IPS-18a (cell line): Measurements from ENCODE around the gene HRAS.

Experiments used
- H3K27ac ChIP-seq: one replicate; pipeline ENCODE4 v1.5.1; 2013; ENCODE audit warnings: low read length
- H3K27me3 ChIP-seq: one replicate; pipeline ENCODE4 v1.6.1; 2013; ENCODE audit warnings: mild to moderate bottlenecking, low read length; ENCODE audit not compliant: control insufficient read depth, insufficient read depth
- H3K36me3 ChIP-seq: one replicate; pipeline ENCODE4 v1.6.1; 2013; ENCODE audit warnings: low read depth, low read length; ENCODE audit not compliant: control insufficient read depth
- H3K4me1 ChIP-seq: one replicate; pipeline ENCODE4 v1.6.1; 2013; ENCODE audit warnings: low read depth, low read length; ENCODE audit not compliant: control insufficient read depth
- H3K4me3 ChIP-seq: one replicate; pipeline ENCODE4 v1.5.1; 2013; ENCODE audit warnings: low read length
- H3K9ac ChIP-seq: one replicate; pipeline ENCODE4 v1.6.1; 2013; ENCODE audit warnings: mild to moderate bottlenecking, low read length, moderate library complexity
- H3K9me3 ChIP-seq: one replicate; pipeline ENCODE4 v1.6.1; 2013; ENCODE audit warnings: low read depth, low read length; ENCODE audit not compliant: control insufficient read depth

The HRAS gene

DNA sequence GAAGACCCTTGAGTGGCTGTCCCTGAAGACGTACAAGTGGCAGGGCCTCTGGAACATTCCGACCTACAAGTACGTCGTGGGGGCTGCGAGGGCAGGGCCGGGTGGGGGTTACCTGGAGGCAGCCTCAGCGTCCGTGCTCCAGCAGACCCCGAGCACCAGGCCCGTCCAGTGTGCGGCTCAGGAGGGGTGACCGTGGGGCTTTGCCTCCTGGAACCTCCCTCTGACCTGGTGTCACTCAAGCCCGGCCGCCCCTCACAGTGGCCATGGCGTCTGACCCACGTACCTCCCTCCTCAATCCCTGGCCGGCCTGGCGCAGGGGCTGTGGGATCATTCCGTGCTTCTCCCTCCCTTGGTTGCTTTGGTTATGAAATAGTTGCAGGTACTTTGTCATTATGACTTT lies 46.8 kb downstream of the HRAS start:
- Histone ChIP-seq H3K9me3 (no peaks in the 10 kb centered on the region), H3K27me3 (no peaks in the 10 kb centered on the region), H3K4me3 (no peak overlapping the region), H3K36me3 (peaks cover 9% of the 10 kb centered on the region), H3K27ac (no peak overlapping the region), H3K4me1 (no peaks in the 10 kb centered on the region), H3K9ac (no peak overlapping the region)

DNA sequence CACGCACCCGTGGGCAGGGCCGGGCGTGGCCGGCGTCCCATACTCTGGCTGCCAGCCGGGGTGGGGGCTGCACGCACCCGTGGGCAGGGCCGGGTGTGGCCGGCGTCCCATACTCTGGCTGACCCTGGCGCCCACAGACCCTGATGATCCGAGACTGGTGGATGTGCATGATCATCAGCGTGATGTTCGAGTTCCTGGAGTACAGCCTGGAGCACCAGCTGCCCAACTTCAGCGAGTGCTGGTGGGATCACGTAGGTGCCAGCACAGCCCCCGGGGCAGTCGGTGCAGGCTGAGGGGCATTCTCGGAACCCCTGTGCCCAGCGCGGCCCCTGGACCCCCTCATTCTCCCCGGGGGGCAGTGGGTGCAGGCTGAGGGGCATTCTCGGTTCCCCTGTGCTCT lies 47.3 kb downstream of the HRAS start:
- H3K9me3 ChIP-seq = no peaks in the 10 kb centered on the region
- no peaks in the 10 kb centered on the region for H3K4me1 ChIP-seq
- no peak overlapping the region for H3K27ac ChIP-seq
- no peak overlapping the region for H3K4me3 ChIP-seq
- no peaks in the 10 kb centered on the region for H3K27me3 ChIP-seq
- no peak overlapping the region for H3K9ac ChIP-seq
- peaks cover 9% of the 10 kb centered on the region for H3K36me3 ChIP-seq

DNA sequence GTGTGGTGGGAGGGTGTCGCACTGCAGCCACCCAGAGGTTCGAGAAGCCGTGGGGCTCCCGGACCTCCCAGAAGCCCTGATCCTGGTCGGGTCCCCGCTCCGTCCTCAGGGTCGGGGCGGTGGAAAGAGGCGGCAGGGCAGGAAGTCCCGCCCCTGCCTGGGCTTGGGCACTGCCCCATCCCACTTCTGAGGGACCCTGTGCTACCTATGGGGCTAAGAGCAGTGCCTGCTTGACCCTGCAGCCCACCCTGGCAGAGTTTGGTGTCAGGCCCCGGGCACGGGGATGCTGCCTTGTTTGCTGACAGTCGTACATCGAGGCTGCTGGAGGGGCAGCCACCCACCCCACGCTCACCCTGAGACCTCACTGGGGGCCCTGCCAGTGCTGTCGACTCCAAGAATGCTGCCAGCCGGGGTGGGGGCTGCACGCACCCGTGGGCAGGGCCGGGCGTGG lies 47.8 kb downstream of the HRAS start:
- Histone ChIP-seq H3K4me1 (no peaks in the 10 kb centered on the region), H3K9ac (no peak overlapping the region), H3K36me3 (peaks cover 9% of the 10 kb centered on the region), H3K4me3 (no peak overlapping the region), H3K9me3 (no peaks in the 10 kb centered on the region), H3K27ac (no peak overlapping the region), H3K27me3 (no peaks in the 10 kb centered on the region)

DNA sequence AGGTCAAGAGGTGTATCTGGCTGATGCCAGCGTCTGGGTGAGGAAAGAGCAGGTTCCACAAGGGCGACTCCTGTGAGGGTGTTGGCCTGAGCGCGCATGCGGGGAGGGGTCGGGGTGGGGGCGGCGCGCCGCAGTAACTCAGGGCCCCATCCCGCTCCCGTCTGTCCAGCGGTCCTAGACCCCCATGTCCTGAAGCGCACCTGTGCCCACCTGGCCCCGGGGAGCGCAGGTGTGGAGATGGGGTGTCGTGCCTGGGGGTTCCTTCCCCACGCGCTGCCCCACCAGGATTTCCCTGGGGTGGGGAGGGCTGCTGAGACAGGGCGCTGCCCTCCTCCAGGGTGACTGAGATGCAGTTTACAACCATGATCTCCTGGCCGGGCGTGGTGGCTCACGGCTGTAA lies 49.2 kb downstream of the HRAS start:
- Histone ChIP-seq H3K27me3 (no peaks in the 10 kb centered on the region), H3K4me3 (no peak overlapping the region), H3K36me3 (peaks cover 9% of the 10 kb centered on the region), H3K27ac (no peak overlapping the region), H3K9me3 (no peaks in the 10 kb centered on the region), H3K4me1 (no peaks in the 10 kb centered on the region), H3K9ac (no peak overlapping the region)

DNA sequence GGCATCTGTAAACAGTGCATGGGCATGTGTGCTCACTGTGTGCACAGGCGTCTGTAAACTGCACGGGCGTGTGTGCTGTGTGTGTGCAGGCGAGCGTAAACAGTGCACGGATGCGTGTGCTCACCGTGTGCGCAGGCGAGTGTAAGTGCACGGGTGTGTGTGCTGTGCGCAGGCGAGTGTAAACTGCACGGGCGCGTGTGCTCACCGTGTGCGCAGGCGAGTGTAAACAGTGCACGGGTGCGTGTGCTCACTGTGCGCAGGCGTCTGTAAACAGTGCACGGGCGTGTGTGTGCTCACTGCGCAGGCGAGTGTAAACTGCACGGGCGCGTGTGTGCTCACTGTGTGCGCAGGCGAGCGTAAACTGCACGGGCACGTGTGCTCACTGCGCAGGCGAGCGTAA lies 50.8 kb downstream of the HRAS start:
- H3K9ac ChIP-seq = no peak overlapping the region
- H3K27me3 ChIP-seq = no peaks in the 10 kb centered on the region
- no peaks in the 10 kb centered on the region for H3K9me3 ChIP-seq
- no peaks in the 10 kb centered on the region for H3K36me3 ChIP-seq
- no peak overlapping the region for H3K27ac ChIP-seq
- H3K4me3 ChIP-seq = no peak overlapping the region
- H3K4me1 ChIP-seq = no peaks in the 10 kb centered on the region
